CD4-positive, alpha-beta T cell (primary cell): ENCODE measurements around the gene SEL1L. TPM values are rescaled to one million over a fixed set of nuclear protein-coding genes. Genes with fewer than 3 reads are reported as not detected.

ENCODE experiments used
- ATAC-seq: fragments of 200-7000 bp; cut with Tn5 transposase; one replicate; pipeline ENCODE4 v1.10.0; 2022; ENCODE audit warnings: mild to moderate bottlenecking; ENCODE audit not compliant: poor library complexity
- CTCF ChIA-PET: fragments of 350-600 bp; sonication (Branson Sonifier 250); formaldehyde crosslinking; loops from one replicate; lab custom pipeline; 2021; ENCODE audit warnings: antibody characterized with exemption, inconsistent platforms; lab: Charles Lee
- POLR2A ChIA-PET: fragments of 350-600 bp; sonication (Branson Sonifier 250); formaldehyde crosslinking; loops from one replicate; lab custom pipeline; 2021; ENCODE audit warnings: antibody characterized with exemption, inconsistent platforms; lab: Charles Lee
- DNase-seq, 14 experiments: peaks; one replicate each; pipeline ENCODE4 v3.0.0-alpha.2; 2013 to 2020; ENCODE audit warnings: mixed read lengths in 2 of 14
- H3K27ac ChIP-seq, 2 donors: one replicate each; pipeline versions ENCODE4 v1.5.1 to v1.7.0; 2013; ENCODE audit warnings: low read length in 2 of 2, low read depth in 1 of 2, mild to moderate bottlenecking in 1 of 2
- H3K27me3 ChIP-seq, 2 experiments: 1 replicate in 1 of 2; 2 replicates in 1 of 2; pipeline versions ENCODE4 v1.6.1 to v1.7.0; 2013; ENCODE audit warnings: low read length in 2 of 2, control low read depth in 1 of 2, mild to moderate bottlenecking in 1 of 2, moderate library complexity in 1 of 2; ENCODE audit not compliant: insufficient read depth in 2 of 2, control insufficient read depth in 1 of 2
- H3K36me3 ChIP-seq: one replicate; pipeline ENCODE4 v1.6.1; 2013; ENCODE audit warnings: low read length, control low read depth; ENCODE audit not compliant: insufficient read depth
- H3K4me1 ChIP-seq: one replicate; pipeline ENCODE4 v1.6.1; 2013; ENCODE audit warnings: low read length, control low read depth; ENCODE audit not compliant: insufficient read depth
- H3K4me3 ChIP-seq: one replicate; pipeline ENCODE4 v1.5.1; 2013; ENCODE audit warnings: mild to moderate bottlenecking, low read length, moderate library complexity
- H3K9me3 ChIP-seq, 2 experiments: 1 replicate in 1 of 2; 2 replicates in 1 of 2; pipeline versions ENCODE4 v1.6.1 to v1.7.0; 2013; ENCODE audit warnings: low read length in 2 of 2, mild to moderate bottlenecking in 2 of 2, control low read depth in 1 of 2, moderate library complexity in 1 of 2; ENCODE audit not compliant: control insufficient read depth in 1 of 2, insufficient read depth in 1 of 2
- H3K27ac Mint-ChIP-seq: one replicate; pipeline ENCODE4 v1.8.0; 2020; ENCODE audit warnings: mixed read lengths
- H3K27me3 Mint-ChIP-seq: one replicate; pipeline ENCODE4 v1.8.0; 2021; ENCODE audit warnings: mixed read lengths
- H3K36me3 Mint-ChIP-seq: one replicate; pipeline ENCODE4 v1.8.0; 2021; ENCODE audit warnings: low read depth, mixed read lengths
- H3K4me1 Mint-ChIP-seq: one replicate; pipeline ENCODE4 v1.8.0; 2021; ENCODE audit warnings: low read depth, mixed read lengths
- H3K4me3 Mint-ChIP-seq: one replicate; pipeline ENCODE4 v1.8.0; 2020; ENCODE audit warnings: mild to moderate bottlenecking, mixed read lengths
- H3K9me3 Mint-ChIP-seq: one replicate; pipeline ENCODE4 v1.8.0; 2020; ENCODE audit warnings: mixed read lengths
- intact Hi-C, 2 experiments: fragments of 100-400 bp; cut with DNase I in 1 of 2; cut with micrococcal nuclease in 1 of 2; formaldehyde crosslinking; loops; one replicate each; pipeline versions ENCODE4 v1.15.1 to v1.9.0; 2023 to 2025; cut with DNase I, micrococcal nuclease
- total RNA-seq, 174 experiments: library from RNA in 2 of 174; stranded (reverse) in 2 of 174; gene quantifications; one replicate each; pipeline ENCODE4 v1.2.3 and lab custom pipeline; 2021 to 2026
- TF ChIP-seq, protein P1 (sequence below): fragments of 200-600 bp; IDR thresholded peaks from one replicate; pipeline ENCODE4 v1.8.0; 2022; ENCODE audit warnings: antibody characterized with exemption, mild to moderate bottlenecking

SEL1L gene
- total RNA-seq, 2 experiments from 2014 or later, result 40.6 to 46.4 TPM

DNA sequence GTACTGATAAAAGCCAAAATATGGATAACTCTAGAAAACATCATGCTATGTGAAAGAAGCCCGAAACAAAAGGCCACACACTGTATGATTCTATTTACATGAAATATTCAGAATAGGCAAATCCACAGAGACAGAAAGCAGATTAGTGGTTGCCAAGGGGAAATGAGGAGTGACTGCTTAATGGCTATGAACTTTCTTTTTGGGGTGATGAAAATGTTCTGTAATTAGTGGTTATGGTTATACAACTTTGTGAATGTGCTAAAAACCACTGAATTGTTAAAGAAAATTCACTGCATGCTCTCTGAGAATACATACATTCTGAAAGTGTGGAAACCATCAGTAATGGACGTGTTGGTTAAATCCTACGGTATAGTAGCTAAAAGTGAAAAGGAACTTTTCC is 93.6 kb downstream of the SEL1L start:
- Mint-ChIP-seq H3K27me3 (peaks cover 73% of the 10 kb centered on the region), H3K4me3 (no peak overlapping the region), H3K27ac (no peak overlapping the region)

GRCh38 chr14:81437244-81437643 is 96.4 kb downstream of the SEL1L start:
- ChIA-PET CTCF (no interaction called here), POLR2A (no interaction called here)
- H3K4me1 Mint-ChIP-seq, result peaks cover 15% of the 10 kb centered on the region
- peaks cover 82% of the 10 kb centered on the region for H3K27me3 Mint-ChIP-seq
- ATAC-seq (no peak), DNase-seq (no peak)
- H3K4me3 Mint-ChIP-seq, result peak overlapping the region; percentile 92
- TF ChIP-seq, protein P1, sequence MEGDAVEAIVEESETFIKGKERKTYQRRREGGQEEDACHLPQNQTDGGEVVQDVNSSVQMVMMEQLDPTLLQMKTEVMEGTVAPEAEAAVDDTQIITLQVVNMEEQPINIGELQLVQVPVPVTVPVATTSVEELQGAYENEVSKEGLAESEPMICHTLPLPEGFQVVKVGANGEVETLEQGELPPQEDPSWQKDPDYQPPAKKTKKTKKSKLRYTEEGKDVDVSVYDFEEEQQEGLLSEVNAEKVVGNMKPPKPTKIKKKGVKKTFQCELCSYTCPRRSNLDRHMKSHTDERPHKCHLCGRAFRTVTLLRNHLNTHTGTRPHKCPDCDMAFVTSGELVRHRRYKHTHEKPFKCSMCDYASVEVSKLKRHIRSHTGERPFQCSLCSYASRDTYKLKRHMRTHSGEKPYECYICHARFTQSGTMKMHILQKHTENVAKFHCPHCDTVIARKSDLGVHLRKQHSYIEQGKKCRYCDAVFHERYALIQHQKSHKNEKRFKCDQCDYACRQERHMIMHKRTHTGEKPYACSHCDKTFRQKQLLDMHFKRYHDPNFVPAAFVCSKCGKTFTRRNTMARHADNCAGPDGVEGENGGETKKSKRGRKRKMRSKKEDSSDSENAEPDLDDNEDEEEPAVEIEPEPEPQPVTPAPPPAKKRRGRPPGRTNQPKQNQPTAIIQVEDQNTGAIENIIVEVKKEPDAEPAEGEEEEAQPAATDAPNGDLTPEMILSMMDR, result no peak
- Histone ChIP-seq H3K4me3 (no peak overlapping the region), H3K27me3 (peaks cover 59 to 66% of the 10 kb centered on the region in 2 experiments), H3K36me3 (no peaks in the 10 kb centered on the region), H3K4me1 (peaks cover 14% of the 10 kb centered on the region), H3K27ac (no peak overlapping the region), H3K9me3 (peaks cover 0 to 7% of the 10 kb centered on the region in 2 experiments)
- intact Hi-C loops, result no loop called here
- H3K27ac Mint-ChIP-seq, result no peak overlapping the region
- H3K36me3 Mint-ChIP-seq, result no peaks in the 10 kb centered on the region
- no peaks in the 10 kb centered on the region for H3K9me3 Mint-ChIP-seq

More for the DNA sequence above, 93.6 kb downstream of the SEL1L start:
- Mint-ChIP-seq H3K4me1 (peaks cover 15% of the 10 kb centered on the region), H3K9me3 (no peaks in the 10 kb centered on the region), H3K36me3 (no peaks in the 10 kb centered on the region)
- Histone ChIP-seq H3K36me3 (no peaks in the 10 kb centered on the region), H3K27me3 (peaks cover 39 to 50% of the 10 kb centered on the region in 2 experiments), H3K4me3 (no peak overlapping the region), H3K27ac (no peak overlapping the region), H3K4me1 (peaks cover 14% of the 10 kb centered on the region), H3K9me3 (peaks cover 0 to 7% of the 10 kb centered on the region in 2 experiments)
- POLR2A ChIA-PET, result no interaction called here
- CTCF ChIA-PET, result no interaction called here
- DNase-seq, result no peak
- intact Hi-C loops, result no loop called here
- no peak for ATAC-seq
- TF ChIP-seq, protein P1, result no peak

- peak; percentile 73 for ATAC-seq
- no peak overlapping the region for H3K27ac ChIP-seq
- peaks cover 0 to 7% of the 10 kb centered on the region in 2 experiments for H3K9me3 ChIP-seq
- DNase-seq, result peak in 9 of 14 experiments; percentile 5 to 59 (median 31)
- H3K36me3 ChIP-seq, result no peaks in the 10 kb centered on the region
- TF ChIP-seq, protein P1, result no peak
- peaks cover 82% of the 10 kb centered on the region for H3K27me3 Mint-ChIP-seq
- H3K4me1 Mint-ChIP-seq, result peaks cover 15% of the 10 kb centered on the region
- H3K4me3 Mint-ChIP-seq, result peak overlapping the region; percentile 92
- H3K4me3 ChIP-seq, result peak overlapping the region; percentile 47
- H3K27ac Mint-ChIP-seq, result no peak overlapping the region
- H3K4me1 ChIP-seq, result peaks cover 14% of the 10 kb centered on the region
- H3K36me3 Mint-ChIP-seq, result no peaks in the 10 kb centered on the region
- peaks cover 65% of the 10 kb centered on the region in 2 experiments for H3K27me3 ChIP-seq
- intact Hi-C loops, result no loop called here
- ChIA-PET POLR2A (no interaction called here), CTCF (no interaction called here)
- no peaks in the 10 kb centered on the region for H3K9me3 Mint-ChIP-seq
Measured at GRCh38 chr14:81436296-81437138, 97.1 kb downstream of the SEL1L start.
